Uterus (tissue), 4 donors: ENCODE data around the gene TUG1. TPM values are rescaled to one million over a fixed set of nuclear protein-coding genes. Genes with fewer than 3 reads are reported as not detected.
A peak's percentile ranks its signal among the peaks of the same experiment; 100 is the strongest.

ENCODE experiments used
- DNase-seq, 2 donors: peaks; one replicate each; pipeline ENCODE4 v3.0.0-alpha.2; 2019 to 2020
- H3K27ac ChIP-seq, 2 donors: fragments of 200-600 bp; sonication (generic); 1 replicate in 1 of 2; 2 replicates in 1 of 2; pipeline ENCODE4 v1.5.1; 2016 to 2018
- H3K27me3 ChIP-seq, 2 donors: fragments of 200-600 bp; sonication (generic); one replicate each; pipeline ENCODE4 v1.5.1; 2018 to 2019; ENCODE audit warnings: control low read depth in 1 of 2
- H3K36me3 ChIP-seq, 2 donors: fragments of 200-600 bp; sonication (generic); one replicate each; pipeline ENCODE4 v1.5.1; 2019; ENCODE audit warnings: control low read depth in 1 of 2
- H3K4me1 ChIP-seq, 2 donors: fragments of 200-600 bp; sonication (generic); one replicate each; pipeline ENCODE4 v1.5.1; 2018 to 2019; ENCODE audit warnings: control low read depth in 1 of 2
- H3K4me3 ChIP-seq, 2 donors: fragments of 200-600 bp; sonication (generic); 1 replicate in 1 of 2; 2 replicates in 1 of 2; pipeline ENCODE4 v1.5.1; 2018 to 2019; ENCODE audit warnings: mild to moderate bottlenecking in 1 of 2
- H3K9me3 ChIP-seq, 2 donors: fragments of 200-600 bp; sonication (generic); one replicate each; pipeline ENCODE4 v1.5.1; 2019; ENCODE audit warnings: control low read depth in 1 of 2
- POLR2A ChIP-seq, 2 donors: fragments of 450-650 bp; IDR thresholded peaks; one replicate each; pipeline ENCODE4 v1.6.1; 2016; ENCODE audit warnings: antibody characterized with exemption in 2 of 2, mild to moderate bottlenecking in 1 of 2, moderate library complexity in 1 of 2
- intact Hi-C: fragments of 100-400 bp; cut with DNase I; formaldehyde crosslinking; loops from one replicate; pipeline ENCODE4 v1.15.1; 2023; ENCODE audit warnings: low total_unique reads
- total RNA-seq, 4 donors: library from RNA; depleted of rRNA in 3 of 4; stranded (reverse); fragments of >200 nt in 3 of 4; gene quantifications; one replicate each; pipeline versions ENCODE4 v1.1.0 to v1.2.4, GENCODE V29; 2014 to 2023
- TF ChIP-seq, protein P1 (sequence below), 4 experiments: fragments of 200-600 bp in 2 of 4; fragments of 450-650 bp in 2 of 4; sonication (generic) in 2 of 4; IDR thresholded peaks; one replicate each; pipeline ENCODE4 v1.5.1; 2016 to 2019; ENCODE audit warnings: antibody characterized with exemption in 4 of 4, mild to moderate bottlenecking in 2 of 4, moderate library complexity in 1 of 4
- donor health status: DM: yes; HTN: yes; CAD: no.

The TUG1 gene
- 100 to 1,000 TPM in 3 of 4 donors, 10 to 100 TPM in 1; 61.2 to 130 (median 116) TPM for total RNA-seq

DNA sequence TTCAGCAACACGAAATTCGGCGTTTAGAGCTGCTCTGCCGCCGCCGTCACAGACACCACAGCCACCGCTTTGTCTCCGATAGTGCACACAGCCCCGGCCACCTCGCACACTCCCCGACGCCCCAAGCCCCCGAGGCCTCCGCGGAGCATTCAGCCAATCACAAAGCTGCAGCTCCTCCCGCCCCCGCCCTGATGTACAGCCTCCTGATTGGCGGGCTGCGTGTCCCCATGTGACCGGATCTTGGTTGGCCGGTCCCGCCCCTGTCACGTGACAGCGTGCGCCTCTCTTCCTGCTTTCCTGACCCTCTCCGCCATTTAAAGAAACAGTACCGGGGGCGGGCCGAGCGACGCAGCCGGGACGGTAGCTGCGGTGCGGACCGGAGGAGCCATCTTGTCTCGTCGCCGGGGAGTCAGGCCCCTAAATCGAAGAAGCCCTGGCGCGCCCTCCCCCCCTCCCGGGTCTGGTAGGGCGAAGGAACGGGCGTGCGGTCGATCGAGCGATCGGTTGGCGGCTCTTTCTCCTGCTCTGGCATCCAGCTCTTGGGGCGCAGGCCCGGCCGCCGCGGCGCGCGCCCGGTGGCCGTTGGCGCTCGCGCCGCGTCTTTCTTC lies at the start of gene TUG1:
Gene TUG1, plus strand, starts transcription at position 342 of the 608 bp plus-strand sequence.
- Histone ChIP-seq H3K9me3 (peaks cover 0 to 40% of the 10 kb centered on the region in 2 donors), H3K27ac (peak within 1 kb of the TSS; percentile 84 to 97), H3K4me1 (no peaks in the 10 kb centered on the region), H3K36me3 (no peaks in the 10 kb centered on the region), H3K27me3 (no peaks in the 10 kb centered on the region), H3K4me3 (peak within 1 kb of the TSS; percentile 64 to 98)
- intact Hi-C loops = no loop called here
- DNase-seq = peak; percentile 97 to 98
- peak; percentile 92 for TF ChIP-seq POLR2A (IDR thresholded peaks at IDR 0.05)
- TF ChIP-seq, protein P1, sequence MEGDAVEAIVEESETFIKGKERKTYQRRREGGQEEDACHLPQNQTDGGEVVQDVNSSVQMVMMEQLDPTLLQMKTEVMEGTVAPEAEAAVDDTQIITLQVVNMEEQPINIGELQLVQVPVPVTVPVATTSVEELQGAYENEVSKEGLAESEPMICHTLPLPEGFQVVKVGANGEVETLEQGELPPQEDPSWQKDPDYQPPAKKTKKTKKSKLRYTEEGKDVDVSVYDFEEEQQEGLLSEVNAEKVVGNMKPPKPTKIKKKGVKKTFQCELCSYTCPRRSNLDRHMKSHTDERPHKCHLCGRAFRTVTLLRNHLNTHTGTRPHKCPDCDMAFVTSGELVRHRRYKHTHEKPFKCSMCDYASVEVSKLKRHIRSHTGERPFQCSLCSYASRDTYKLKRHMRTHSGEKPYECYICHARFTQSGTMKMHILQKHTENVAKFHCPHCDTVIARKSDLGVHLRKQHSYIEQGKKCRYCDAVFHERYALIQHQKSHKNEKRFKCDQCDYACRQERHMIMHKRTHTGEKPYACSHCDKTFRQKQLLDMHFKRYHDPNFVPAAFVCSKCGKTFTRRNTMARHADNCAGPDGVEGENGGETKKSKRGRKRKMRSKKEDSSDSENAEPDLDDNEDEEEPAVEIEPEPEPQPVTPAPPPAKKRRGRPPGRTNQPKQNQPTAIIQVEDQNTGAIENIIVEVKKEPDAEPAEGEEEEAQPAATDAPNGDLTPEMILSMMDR (IDR thresholded peaks at IDR 0.05) = peak in 2 of 4 experiments; percentile 8 to 30

DNA sequence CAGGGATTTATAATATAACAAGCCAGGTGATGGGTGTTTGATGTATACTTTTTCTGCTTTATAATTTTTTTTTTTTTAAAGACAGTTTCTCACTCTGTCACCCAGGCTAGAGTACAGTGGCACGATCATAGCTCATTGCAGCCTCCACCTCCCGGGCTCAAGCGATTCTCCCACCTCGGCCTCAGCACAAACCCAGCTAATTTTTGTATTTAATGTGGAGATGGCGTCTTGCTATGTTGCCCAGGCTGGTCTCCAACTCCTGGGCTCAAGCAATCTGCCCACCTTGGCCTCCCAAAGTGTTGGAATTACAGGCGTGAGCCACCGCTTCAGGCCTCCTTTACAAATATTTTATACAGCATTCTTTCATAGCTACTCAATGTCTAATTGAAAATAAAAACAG lies 49.1 kb upstream of the TUG1 start:
- intact Hi-C loops = no loop called here
- H3K36me3 ChIP-seq = no peaks in the 10 kb centered on the region
- DNase-seq = no peak

DNA sequence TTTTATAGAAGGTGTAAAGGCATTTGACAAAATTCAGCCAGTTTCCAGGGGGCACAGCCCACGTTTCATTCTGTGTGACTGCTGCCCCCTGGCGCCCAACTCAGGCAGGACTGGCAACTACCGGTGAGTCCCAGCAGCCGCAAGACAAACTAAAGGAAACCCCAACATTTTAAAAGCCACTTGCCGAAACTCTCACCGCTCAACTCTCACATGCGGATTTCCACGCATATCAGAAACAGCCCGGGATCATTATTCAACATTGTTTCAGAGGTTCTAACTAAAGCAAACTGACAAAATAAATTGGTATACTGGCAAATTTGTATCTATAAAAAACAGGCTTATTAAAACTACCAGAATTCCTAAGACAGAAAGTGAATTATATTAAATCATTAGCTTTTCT lies 48.7 kb upstream of the TUG1 start:
- Histone ChIP-seq H3K27ac (no peak overlapping the region), H3K4me3 (no peak overlapping the region), H3K27me3 (no peaks in the 10 kb centered on the region), H3K4me1 (no peaks in the 10 kb centered on the region), H3K9me3 (peaks cover 0 to 5% of the 10 kb centered on the region in 2 donors), H3K36me3 (no peaks in the 10 kb centered on the region)
- TF ChIP-seq POLR2A (IDR thresholded peaks at IDR 0.05) = no peak
- TF ChIP-seq, protein P1 (IDR thresholded peaks at IDR 0.05) = peak; percentile 82 to 86 (median 82)
- intact Hi-C loops = no loop called here
- DNase-seq = peak; percentile 78 to 79

More for the DNA sequence above, 49.1 kb upstream of the TUG1 start:
- Histone ChIP-seq H3K4me1 (no peaks in the 10 kb centered on the region), H3K27me3 (no peaks in the 10 kb centered on the region), H3K27ac (no peak overlapping the region), H3K4me3 (no peak overlapping the region), H3K9me3 (peaks cover 0 to 9% of the 10 kb centered on the region in 2 donors)
- no peak for TF ChIP-seq POLR2A (IDR thresholded peaks at IDR 0.05)
- TF ChIP-seq, protein P1 (IDR thresholded peaks at IDR 0.05) = no peak

DNA sequence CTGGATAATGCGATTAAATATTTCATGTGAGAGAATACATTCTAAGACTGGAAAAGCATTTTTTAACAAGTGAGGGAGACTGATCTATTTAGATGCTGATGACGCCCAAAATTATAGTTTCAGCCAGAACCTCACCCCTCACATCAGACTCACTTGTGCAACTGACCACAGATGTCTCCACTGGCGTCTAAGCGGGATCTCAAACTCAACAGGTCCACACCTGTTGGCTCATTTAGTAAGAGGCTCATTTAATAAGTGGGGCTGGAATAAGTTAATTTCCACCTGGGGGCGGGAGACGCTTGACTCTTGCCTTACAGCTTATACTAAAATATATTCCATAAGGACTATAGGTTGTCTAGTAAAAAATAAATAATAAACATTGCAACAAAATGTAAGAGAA lies 48.0 kb upstream of the TUG1 start:
- no peaks in the 10 kb centered on the region for H3K27me3 ChIP-seq
- peak overlapping the region in 1 of 2 donors; percentile 29 for H3K4me3 ChIP-seq
- no peaks in the 10 kb centered on the region for H3K4me1 ChIP-seq
- no peaks in the 10 kb centered on the region for H3K36me3 ChIP-seq
- TF ChIP-seq POLR2A (IDR thresholded peaks at IDR 0.05) = no peak
- TF ChIP-seq, protein P1 (IDR thresholded peaks at IDR 0.05) = no peak
- H3K27ac ChIP-seq = no peak overlapping the region
- H3K9me3 ChIP-seq = no peaks in the 10 kb centered on the region
- intact Hi-C loops = no loop called here
- no peak for DNase-seq

DNA sequence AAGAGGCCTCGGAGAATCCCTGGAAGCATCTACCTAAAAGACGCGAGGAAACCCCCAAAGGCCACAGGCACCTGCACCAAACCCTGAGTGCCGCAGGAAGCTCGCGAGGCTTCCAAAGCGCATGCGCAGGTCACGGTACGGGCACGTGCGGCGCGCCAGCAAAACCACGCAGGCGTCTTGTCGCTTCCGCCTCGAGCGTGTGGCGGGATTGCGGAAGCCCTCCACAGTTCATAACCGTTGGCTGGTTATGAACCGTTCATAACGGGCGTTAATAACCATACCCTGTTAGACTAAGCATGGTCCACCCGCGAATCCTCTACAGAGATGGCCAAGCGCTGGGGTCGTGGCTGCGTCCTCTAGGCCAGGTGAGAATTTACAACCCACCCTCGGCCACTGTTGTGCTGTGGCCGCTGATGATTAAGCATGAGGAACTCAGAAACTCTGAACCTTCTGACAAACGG lies 46.9 kb upstream of the TUG1 start:
- Histone ChIP-seq H3K27ac (peak overlapping the region in 1 of 2 donors; percentile 36), H3K4me3 (peak overlapping the region; percentile 23 to 29), H3K9me3 (no peaks in the 10 kb centered on the region), H3K4me1 (no peaks in the 10 kb centered on the region), H3K27me3 (no peaks in the 10 kb centered on the region), H3K36me3 (no peaks in the 10 kb centered on the region)
- intact Hi-C loops = no loop called here
- DNase-seq = peak; percentile 25 to 65
- TF ChIP-seq, protein P1 (IDR thresholded peaks at IDR 0.05) = no peak
- no peak for TF ChIP-seq POLR2A (IDR thresholded peaks at IDR 0.05)
